DMS53 treated with DMSO at 0.1 percent for 48 hours (cell line): ENCODE measurements around the gene EDIL3.
"Not testable (repeated sequence)": the region's sequence is repeated elsewhere in the genome, so short reads cannot be mapped to it uniquely, and the experiment has no call there.

Source experiments
- DNase-seq: peaks from one replicate; lab custom pipeline; 2025; ENCODE audit not compliant: unreplicated experiment; lab: John Stamatoyannopoulos, UW

EDIL3 gene

GRCh38 chr5:84378961-84379360 lies 5.7 kb downstream of the EDIL3 start:
- no peak for DNase-seq

GRCh38 chr5:84378420-84378819 lies 6.3 kb downstream of the EDIL3 start:
- no peak for DNase-seq

- no peak for DNase-seq
Observed at GRCh38 chr5:84376346-84376745, 8.3 kb downstream of the EDIL3 start.

- DNase-seq, result no peak
Observed at GRCh38 chr5:84374568-84374967, 10.1 kb downstream of the EDIL3 start.

- no peak for DNase-seq
Observed at GRCh38 chr5:84373506-84373905, 11.2 kb downstream of the EDIL3 start.

GRCh38 chr5:84372066-84372695 lies 12.5 kb downstream of the EDIL3 start:
- DNase-seq, result no peak

GRCh38 chr5:84370176-84370575 lies 14.5 kb downstream of the EDIL3 start:
- no peak for DNase-seq

- DNase-seq, result no peak
Observed at GRCh38 chr5:84364043-84364442, 20.6 kb downstream of the EDIL3 start.

GRCh38 chr5:84362061-84362720 lies 22.5 kb downstream of the EDIL3 start:
- DNase-seq, result no peak

- DNase-seq, result no peak
Observed at GRCh38 chr5:84361572-84361971, 23.1 kb downstream of the EDIL3 start.

GRCh38 chr5:84360056-84360455 lies 24.6 kb downstream of the EDIL3 start:
- DNase-seq, result no peak

GRCh38 chr5:84354101-84354500 lies 30.6 kb downstream of the EDIL3 start:
- DNase-seq, result no peak

GRCh38 chr5:84344788-84345187 lies 39.9 kb downstream of the EDIL3 start:
- DNase-seq, result no peak

- no peak for DNase-seq
Observed at GRCh38 chr5:84343171-84343570, 41.5 kb downstream of the EDIL3 start.

- no peak for DNase-seq
Observed at GRCh38 chr5:84332106-84332505, 52.6 kb downstream of the EDIL3 start.

- DNase-seq, result no peak
Observed at GRCh38 chr5:84327591-84327990, 57.1 kb downstream of the EDIL3 start.

GRCh38 chr5:84322646-84323045 lies 62.0 kb downstream of the EDIL3 start:
- DNase-seq, result no peak

GRCh38 chr5:84317826-84318225 lies 66.9 kb downstream of the EDIL3 start:
- not testable (repeated sequence) for DNase-seq

- DNase-seq, result not testable (repeated sequence)
Observed at GRCh38 chr5:84312280-84312679, 72.4 kb downstream of the EDIL3 start.

- DNase-seq, result not testable (repeated sequence)
Observed at GRCh38 chr5:84309850-84310249, 74.8 kb downstream of the EDIL3 start.

GRCh38 chr5:84306601-84307000 lies 78.1 kb downstream of the EDIL3 start:
- no peak for DNase-seq

GRCh38 chr5:84304599-84304998 lies 80.1 kb downstream of the EDIL3 start:
- DNase-seq, result no peak

- no peak for DNase-seq
Observed at GRCh38 chr5:84303315-84303714, 81.4 kb downstream of the EDIL3 start.
